Measurements from ENCODE around the gene WWC2. TPM values are rescaled to one million over a fixed set of nuclear protein-coding genes. Genes with fewer than 3 reads are reported as not detected.
A peak's percentile ranks its signal among the peaks of the same experiment; 100 is the strongest.

The WWC2 gene
- total RNA-seq, 1 experiment from 2014 or later: 126 TPM

DNA sequence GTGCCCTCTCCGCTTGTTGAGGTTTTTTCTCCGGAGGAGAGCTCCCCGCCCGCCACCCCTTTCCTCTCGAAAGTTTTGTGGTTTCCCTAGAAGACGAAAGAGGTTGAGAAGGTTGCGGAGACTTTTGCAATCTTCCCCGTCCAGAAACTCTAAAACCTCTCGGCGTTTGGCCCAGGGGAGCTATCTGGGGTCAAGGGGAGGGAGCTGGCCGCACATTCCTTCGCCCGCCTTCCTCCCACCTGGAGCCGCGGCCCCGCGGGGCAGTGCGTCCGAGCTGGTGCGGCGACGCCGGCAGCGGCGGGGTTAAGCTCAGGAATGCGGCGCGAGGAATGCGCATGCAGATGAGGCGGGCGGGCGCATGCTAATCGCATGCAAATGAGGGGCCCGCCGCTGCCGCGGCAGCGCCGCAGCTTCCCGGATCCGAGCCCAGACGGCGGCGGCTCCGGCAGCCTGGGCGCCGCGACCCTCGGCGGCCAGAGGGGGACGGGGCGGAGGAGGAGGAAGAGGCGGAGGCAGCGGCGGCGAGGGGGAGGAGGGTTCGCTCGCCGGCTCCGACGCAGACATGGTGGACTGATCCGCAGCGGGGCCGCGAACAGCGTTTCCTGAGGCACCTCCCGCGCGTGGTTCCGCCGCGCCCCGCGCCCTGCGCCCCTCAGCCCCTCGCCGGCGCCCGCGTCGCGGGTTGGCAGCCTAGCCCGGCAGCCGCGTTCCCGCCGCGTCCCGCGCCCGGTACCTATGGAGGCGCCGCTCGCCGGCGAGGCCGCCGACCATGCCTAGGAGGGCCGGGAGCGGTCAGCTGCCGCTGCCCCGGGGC lies at the start of gene WWC2 (continued):
- TF ChIP-seq FOXK1 (CRISPR knock-in tag; IDR thresholded peaks at IDR 0.05): peak; percentile 51; the same call in 1 of the 2 replicates
- TF ChIP-seq, protein P1, sequence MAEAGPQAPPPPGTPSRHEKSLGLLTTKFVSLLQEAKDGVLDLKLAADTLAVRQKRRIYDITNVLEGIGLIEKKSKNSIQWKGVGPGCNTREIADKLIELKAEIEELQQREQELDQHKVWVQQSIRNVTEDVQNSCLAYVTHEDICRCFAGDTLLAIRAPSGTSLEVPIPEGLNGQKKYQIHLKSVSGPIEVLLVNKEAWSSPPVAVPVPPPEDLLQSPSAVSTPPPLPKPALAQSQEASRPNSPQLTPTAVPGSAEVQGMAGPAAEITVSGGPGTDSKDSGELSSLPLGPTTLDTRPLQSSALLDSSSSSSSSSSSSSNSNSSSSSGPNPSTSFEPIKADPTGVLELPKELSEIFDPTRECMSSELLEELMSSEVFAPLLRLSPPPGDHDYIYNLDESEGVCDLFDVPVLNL (CRISPR knock-in tag; IDR thresholded peaks at IDR 0.05; ENCODE audit: borderline replicate concordance, low read depth): 0 out of 2 replicates have a peak, but pooled peaks have one; percentile 57

GRCh38 chr4:183053681-183054080 lies 45.4 kb upstream of the WWC2 start:
- H3K27ac Mint-ChIP-seq: no peak overlapping the region

DNA sequence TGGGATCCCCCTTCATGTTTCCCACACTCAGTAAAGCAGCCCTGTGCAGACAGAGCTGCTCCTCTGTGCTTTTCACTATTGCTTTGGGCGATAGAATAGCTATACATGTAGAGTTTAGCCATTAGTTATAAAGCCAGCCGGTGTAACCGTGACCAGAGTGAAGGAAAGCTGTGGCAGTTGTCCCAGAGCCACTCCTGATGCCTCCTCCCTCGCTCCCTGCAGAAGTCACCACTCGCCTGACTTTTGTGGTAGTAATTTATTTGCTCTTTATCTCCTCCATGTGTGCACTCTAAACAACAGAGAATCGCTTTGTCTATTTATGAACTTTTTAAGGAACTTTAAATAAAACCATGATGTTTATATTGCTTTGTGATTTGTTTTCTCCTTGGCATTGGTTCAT lies 41.8 kb upstream of the WWC2 start:
- Mint-ChIP-seq H3K4me1 (no peaks in the 10 kb centered on the region), H3K36me3 (no peaks in the 10 kb centered on the region), H3K4me3 (no peak overlapping the region), H3K9me3 (peaks cover 6% of the 10 kb centered on the region), H3K27ac (no peak overlapping the region), H3K27me3 (ENCODE audit: low read depth) (no peaks in the 10 kb centered on the region)
- ChIA-PET CTCF (interaction anchor here (0.7 kb wide), 1 partner anchor 16 kb away, joined by 3 read pairs; no protein-coding TSS in a partner anchor), POLR2A (interaction anchor here (0.6 kb wide), 1 partner anchor 325 kb away, joined by 4 read pairs; no protein-coding TSS in a partner anchor)
- ATAC-seq: no peak
- no peak for DNase-seq (ENCODE audit: low spot score)
- TF ChIP-seq ZNF263 (CRISPR knock-in tag; IDR thresholded peaks at IDR 0.05; ENCODE audit: low read depth) (no peak), ZNF138 (CRISPR knock-in tag; conservative IDR thresholded peaks at IDR 0.05) (no peak), IRF2 (CRISPR knock-in tag; IDR thresholded peaks at IDR 0.05; ENCODE audit: borderline replicate concordance, low read depth) (no peak), ZNF121 (CRISPR knock-in tag; IDR thresholded peaks at IDR 0.05) (no peak), ZBTB21 (CRISPR knock-in tag; IDR thresholded peaks at IDR 0.05; ENCODE audit: borderline replicate concordance) (no peak), TEAD4 (CRISPR knock-in tag; IDR thresholded peaks at IDR 0.05) (no peak), ZNF532 (CRISPR knock-in tag; IDR thresholded peaks at IDR 0.05; ENCODE audit: borderline replicate concordance) (no peak), PRRX2 (CRISPR knock-in tag; IDR thresholded peaks at IDR 0.05) (no peak), MXD4 (CRISPR knock-in tag; IDR thresholded peaks at IDR 0.05; ENCODE audit: borderline replicate concordance) (no peak), ARID4B (CRISPR knock-in tag; IDR thresholded peaks at IDR 0.05; ENCODE audit: borderline replicate concordance) (no peak), ZNF425 (CRISPR knock-in tag; conservative IDR thresholded peaks at IDR 0.05) (no peak), SMAD3 (CRISPR knock-in tag; IDR thresholded peaks at IDR 0.05; ENCODE audit: borderline replicate concordance) (no peak), FOXK1 (CRISPR knock-in tag; IDR thresholded peaks at IDR 0.05) (no peak)

More at GRCh38 chr4:183053681-183054080, 45.4 kb upstream of the WWC2 start:
- POLR2A ChIA-PET: no interaction called here
- H3K9me3 Mint-ChIP-seq: peaks cover 6% of the 10 kb centered on the region
- no peaks in the 10 kb centered on the region for H3K4me1 Mint-ChIP-seq
- ATAC-seq: no peak
- H3K4me3 Mint-ChIP-seq: no peak overlapping the region
- no peaks in the 10 kb centered on the region for H3K36me3 Mint-ChIP-seq
- no peaks in the 10 kb centered on the region for H3K27me3 Mint-ChIP-seq (ENCODE audit: low read depth)
- DNase-seq (ENCODE audit: low spot score): no peak
- CTCF ChIA-PET: no interaction called here
- no peak for TF ChIP-seq ZBTB43 (CRISPR knock-in tag; IDR thresholded peaks at IDR 0.05)
